Progenitor cell of endocrine pancreas (in vitro differentiated cells): ENCODE data around the gene SLC25A14. TPM values are rescaled to one million over a fixed set of nuclear protein-coding genes. Genes with fewer than 3 reads are reported as not detected.
"Not testable (repeated sequence)": the region's sequence is repeated elsewhere in the genome, so short reads cannot be mapped to it uniquely, and the experiment has no call there.

Source experiments
- DNase-seq: peaks from one replicate; pipeline ENCODE4 v3.0.0; 2021; ENCODE audit warnings: low spot score; ENCODE audit not compliant: unreplicated experiment
- H3K27ac Mint-ChIP-seq: 2 replicates; pipeline ENCODE4 v1.8.0; 2021; ENCODE audit warnings: mild to moderate bottlenecking, moderate library complexity, mixed read lengths
- H3K27me3 Mint-ChIP-seq: 2 replicates; pipeline ENCODE4 v1.8.0; 2021; ENCODE audit warnings: mixed read lengths
- H3K36me3 Mint-ChIP-seq: 2 replicates; pipeline ENCODE4 v1.8.0; 2022; ENCODE audit warnings: mixed read lengths; ENCODE audit not compliant: insufficient read depth
- H3K4me1 Mint-ChIP-seq: 2 replicates; pipeline ENCODE4 v1.8.0; 2021; ENCODE audit warnings: low read depth, mixed read lengths
- H3K4me3 Mint-ChIP-seq: 2 replicates; pipeline ENCODE4 v1.8.0; 2021; ENCODE audit warnings: low read depth, mild to moderate bottlenecking, moderate library complexity, mixed read lengths
- H3K9me3 Mint-ChIP-seq: 2 replicates; pipeline ENCODE4 v1.8.0; 2021; ENCODE audit warnings: low read depth, mixed read lengths
- total RNA-seq: library from RNA; stranded (reverse); gene quantifications from 2 replicates; pipeline ENCODE4 v1.2.1, GENCODE V29; 2021
- TF ChIP-seq, protein P1 (sequence below): fragments of 200-600 bp; sonication (generic); IDR thresholded peaks from one replicate; pipeline ENCODE4 v1.5.0; 2021; ENCODE audit warnings: antibody characterized with exemption, mild to moderate bottlenecking; ENCODE audit not compliant: unreplicated experiment

Gene SLC25A14
- total RNA-seq, 1 donor from 2014 or later = 30.5 TPM

DNA sequence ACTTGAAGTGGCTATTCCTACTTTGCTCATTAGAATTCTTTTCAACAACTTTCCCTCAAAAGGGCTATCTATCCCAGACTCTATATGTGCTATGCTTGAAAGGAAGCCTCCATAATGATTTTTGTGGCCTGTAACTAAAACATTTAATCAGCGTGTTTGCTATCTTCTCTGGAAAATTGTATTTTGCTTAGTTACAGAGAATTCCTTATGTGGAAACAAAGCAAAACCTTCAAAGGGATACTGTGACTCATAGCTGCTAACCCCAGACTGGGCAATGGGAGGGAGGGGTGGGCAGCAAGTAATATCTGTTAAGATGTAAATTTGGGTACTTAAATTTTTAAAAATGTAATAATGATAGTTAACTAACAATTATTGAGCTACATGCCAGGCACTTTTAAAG lies 3.7 kb downstream of the SLC25A14 start:
- no peak overlapping the region for H3K4me3 Mint-ChIP-seq

DNA sequence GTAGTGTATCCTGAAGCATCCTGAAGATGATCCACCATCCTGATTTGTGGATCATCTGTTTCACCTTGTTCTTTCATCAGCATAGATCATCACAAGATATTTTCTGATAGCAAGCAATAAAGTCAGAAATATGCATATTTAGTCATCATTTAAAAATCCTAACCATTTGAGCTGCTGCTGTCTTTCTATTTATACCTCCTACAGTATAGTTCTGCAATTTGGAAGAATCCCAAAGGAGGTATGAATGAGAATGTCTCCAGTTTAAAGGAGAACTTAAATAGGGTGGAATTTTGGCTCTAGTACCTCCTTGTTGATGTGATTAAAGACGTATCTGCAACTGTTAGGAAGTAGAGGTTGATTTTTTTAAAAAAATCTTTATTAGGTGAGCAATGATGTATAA lies 7.6 kb downstream of the SLC25A14 start:
- TF ChIP-seq, protein P1, sequence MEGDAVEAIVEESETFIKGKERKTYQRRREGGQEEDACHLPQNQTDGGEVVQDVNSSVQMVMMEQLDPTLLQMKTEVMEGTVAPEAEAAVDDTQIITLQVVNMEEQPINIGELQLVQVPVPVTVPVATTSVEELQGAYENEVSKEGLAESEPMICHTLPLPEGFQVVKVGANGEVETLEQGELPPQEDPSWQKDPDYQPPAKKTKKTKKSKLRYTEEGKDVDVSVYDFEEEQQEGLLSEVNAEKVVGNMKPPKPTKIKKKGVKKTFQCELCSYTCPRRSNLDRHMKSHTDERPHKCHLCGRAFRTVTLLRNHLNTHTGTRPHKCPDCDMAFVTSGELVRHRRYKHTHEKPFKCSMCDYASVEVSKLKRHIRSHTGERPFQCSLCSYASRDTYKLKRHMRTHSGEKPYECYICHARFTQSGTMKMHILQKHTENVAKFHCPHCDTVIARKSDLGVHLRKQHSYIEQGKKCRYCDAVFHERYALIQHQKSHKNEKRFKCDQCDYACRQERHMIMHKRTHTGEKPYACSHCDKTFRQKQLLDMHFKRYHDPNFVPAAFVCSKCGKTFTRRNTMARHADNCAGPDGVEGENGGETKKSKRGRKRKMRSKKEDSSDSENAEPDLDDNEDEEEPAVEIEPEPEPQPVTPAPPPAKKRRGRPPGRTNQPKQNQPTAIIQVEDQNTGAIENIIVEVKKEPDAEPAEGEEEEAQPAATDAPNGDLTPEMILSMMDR = no peak
- Mint-ChIP-seq H3K4me3 (no peak overlapping the region), H3K27me3 (no peaks in the 10 kb centered on the region), H3K9me3 (peaks cover 9% of the 10 kb centered on the region), H3K4me1 (no peaks in the 10 kb centered on the region), H3K27ac (no peak overlapping the region), H3K36me3 (peaks cover 6% of the 10 kb centered on the region)
- no peak for DNase-seq

More for the DNA sequence above, 3.7 kb downstream of the SLC25A14 start:
- H3K9me3 Mint-ChIP-seq = peaks cover 2% of the 10 kb centered on the region
- TF ChIP-seq, protein P1 = no peak
- no peak overlapping the region for H3K27ac Mint-ChIP-seq
- H3K36me3 Mint-ChIP-seq = no peaks in the 10 kb centered on the region
- no peak for DNase-seq
- no peaks in the 10 kb centered on the region for H3K27me3 Mint-ChIP-seq
- peaks cover 8% of the 10 kb centered on the region for H3K4me1 Mint-ChIP-seq

DNA sequence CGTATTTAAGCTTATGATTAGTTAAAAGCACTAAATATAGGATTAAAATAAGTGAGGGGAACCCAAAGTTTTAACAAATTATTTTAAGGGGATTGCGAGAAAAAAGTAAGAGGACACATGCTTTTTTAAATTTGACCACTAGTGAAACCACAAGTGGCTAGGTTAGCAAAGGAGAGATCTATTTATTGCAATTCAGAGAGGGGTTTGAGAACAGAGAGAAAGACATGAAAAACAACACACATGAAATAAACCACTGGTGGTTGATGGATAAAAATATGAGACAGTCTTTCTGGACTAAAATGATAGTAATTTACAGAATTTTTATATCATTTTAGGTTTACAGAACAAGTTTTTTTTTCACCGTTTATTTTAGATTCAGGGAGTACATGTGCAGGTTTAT lies 11.8 kb downstream of the SLC25A14 start:
- TF ChIP-seq, protein P1 = no peak
- H3K27me3 Mint-ChIP-seq = no peaks in the 10 kb centered on the region
- H3K4me1 Mint-ChIP-seq = no peaks in the 10 kb centered on the region
- no peak overlapping the region for H3K4me3 Mint-ChIP-seq
- H3K9me3 Mint-ChIP-seq = peaks cover 6% of the 10 kb centered on the region
- peaks cover 8% of the 10 kb centered on the region for H3K36me3 Mint-ChIP-seq
- DNase-seq = no peak
- no peak overlapping the region for H3K27ac Mint-ChIP-seq

DNA sequence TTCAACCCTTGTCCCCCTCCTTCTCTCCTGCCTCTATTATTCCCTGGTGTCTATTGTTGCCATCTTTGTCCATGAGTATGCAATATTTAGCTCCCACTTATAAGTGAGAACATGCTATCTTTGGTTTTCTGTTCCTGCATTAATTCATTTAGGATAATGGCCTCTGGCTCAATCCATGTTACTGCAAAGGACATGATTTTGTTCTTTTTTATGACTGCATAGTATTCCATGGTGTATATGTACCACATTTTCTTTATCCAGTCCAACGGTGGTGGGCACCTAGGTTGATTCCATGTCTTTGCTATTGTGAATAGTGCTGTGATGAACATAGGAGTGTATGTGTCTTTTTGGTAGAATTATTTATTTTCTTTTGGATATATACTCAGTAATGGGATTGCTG lies 12.3 kb downstream of the SLC25A14 start:
- not testable (repeated sequence) for H3K27ac Mint-ChIP-seq, H3K27me3 Mint-ChIP-seq, H3K4me1 Mint-ChIP-seq, H3K4me3 Mint-ChIP-seq, DNase-seq, H3K36me3 Mint-ChIP-seq, H3K9me3 Mint-ChIP-seq

- H3K27me3 Mint-ChIP-seq = no peaks in the 10 kb centered on the region
- no peak overlapping the region for H3K4me3 Mint-ChIP-seq
- DNase-seq = no peak
- peaks cover 2% of the 10 kb centered on the region for H3K36me3 Mint-ChIP-seq
- peaks cover 4% of the 10 kb centered on the region for H3K4me1 Mint-ChIP-seq
- H3K9me3 Mint-ChIP-seq = no peaks in the 10 kb centered on the region
- H3K27ac Mint-ChIP-seq = no peak overlapping the region
- TF ChIP-seq, protein P1 = no peak
Measured at GRCh38 chrX:130376077-130376476, 36.4 kb downstream of the SLC25A14 start.

GRCh38 chrX:130378024-130378669 lies 38.4 kb downstream of the SLC25A14 start:
- Mint-ChIP-seq H3K36me3 (no peaks in the 10 kb centered on the region), H3K4me1 (peaks cover 4% of the 10 kb centered on the region), H3K4me3 (no peak overlapping the region), H3K27ac (no peak overlapping the region), H3K27me3 (peaks cover 6% of the 10 kb centered on the region), H3K9me3 (peaks cover 7% of the 10 kb centered on the region)
- TF ChIP-seq, protein P1 = no peak
- no peak for DNase-seq
